Prostate gland (tissue), 2 donors: Measurements from ENCODE around the gene SFRP5. TPM values are rescaled to one million over a fixed set of nuclear protein-coding genes. Genes with fewer than 3 reads are reported as not detected.

Experiments used
- DNase-seq: peaks from one replicate; pipeline ENCODE4 v3.0.0-alpha.2; 2019; ENCODE audit warnings: low spot score
- H3K27ac ChIP-seq, 2 donors: fragments of 200-600 bp; sonication (generic); 2 replicates each; pipeline ENCODE4 v1.5.1; 2017 to 2019
- H3K27me3 ChIP-seq: fragments of 200-600 bp; sonication (generic); replicated peaks from 2 replicates; pipeline ENCODE4 v1.5.1; 2019; ENCODE audit not compliant: insufficient read depth
- H3K36me3 ChIP-seq, 2 donors: fragments of 200-600 bp; sonication (generic); 1 replicate in 1 of 2; 2 replicates in 1 of 2; pipeline versions ENCODE4 v1.5.1 to v1.8.1; 2017 to 2019
- H3K4me1 ChIP-seq: fragments of 200-600 bp; sonication (generic); replicated peaks from 2 replicates; pipeline ENCODE4 v1.5.1; 2019
- H3K4me3 ChIP-seq, 2 donors: fragments of 200-600 bp; sonication (generic); 2 replicates each; pipeline ENCODE4 v1.5.1; 2017 to 2019
- H3K9me3 ChIP-seq: fragments of 200-600 bp; sonication (generic); 2 replicates; pipeline ENCODE4 v1.5.1; 2017
- POLR2A ChIP-seq: fragments of 450-650 bp; IDR thresholded peaks from one replicate; pipeline ENCODE4 v1.6.1; 2016; ENCODE audit warnings: antibody characterized with exemption, mild to moderate bottlenecking
- POLR2AphosphoS5 ChIP-seq: sonication (generic); formaldehyde crosslinking; IDR thresholded peaks from one replicate; pipeline ENCODE4 v1.6.1; 2017; ENCODE audit warnings: antibody characterized with exemption
- WGBS: methylation state at CpG from one replicate; pipeline ENCODE4 v1.1.5; 2018; 5-methylcytosine and 5-hydroxymethylcytosine counted together
- intact Hi-C: fragments of 100-400 bp; cut with DNase I; formaldehyde crosslinking; loops from one replicate; pipeline ENCODE4 v1.14.2; 2022
- total RNA-seq, 2 donors: library from RNA; depleted of rRNA; stranded (reverse); fragments of >200 nt; gene quantifications; one replicate each; pipeline ENCODE4 v1.1.0, GENCODE V29; 2016
- TF ChIP-seq, protein P1 (sequence below), 4 experiments: fragments of 200-600 bp in 2 of 4; fragments of 450-650 bp in 2 of 4; sonication (generic) in 2 of 4; IDR thresholded peaks; 1 replicate in 3 of 4; 2 replicates in 1 of 4; pipeline ENCODE4 v1.5.1; 2016 to 2019; ENCODE audit warnings: antibody characterized with exemption in 4 of 4, mild to moderate bottlenecking in 2 of 4, moderate library complexity in 2 of 4

Gene SFRP5
- total RNA-seq, 2 donors from 2014 or later = 0.23 to 3.2 TPM

DNA sequence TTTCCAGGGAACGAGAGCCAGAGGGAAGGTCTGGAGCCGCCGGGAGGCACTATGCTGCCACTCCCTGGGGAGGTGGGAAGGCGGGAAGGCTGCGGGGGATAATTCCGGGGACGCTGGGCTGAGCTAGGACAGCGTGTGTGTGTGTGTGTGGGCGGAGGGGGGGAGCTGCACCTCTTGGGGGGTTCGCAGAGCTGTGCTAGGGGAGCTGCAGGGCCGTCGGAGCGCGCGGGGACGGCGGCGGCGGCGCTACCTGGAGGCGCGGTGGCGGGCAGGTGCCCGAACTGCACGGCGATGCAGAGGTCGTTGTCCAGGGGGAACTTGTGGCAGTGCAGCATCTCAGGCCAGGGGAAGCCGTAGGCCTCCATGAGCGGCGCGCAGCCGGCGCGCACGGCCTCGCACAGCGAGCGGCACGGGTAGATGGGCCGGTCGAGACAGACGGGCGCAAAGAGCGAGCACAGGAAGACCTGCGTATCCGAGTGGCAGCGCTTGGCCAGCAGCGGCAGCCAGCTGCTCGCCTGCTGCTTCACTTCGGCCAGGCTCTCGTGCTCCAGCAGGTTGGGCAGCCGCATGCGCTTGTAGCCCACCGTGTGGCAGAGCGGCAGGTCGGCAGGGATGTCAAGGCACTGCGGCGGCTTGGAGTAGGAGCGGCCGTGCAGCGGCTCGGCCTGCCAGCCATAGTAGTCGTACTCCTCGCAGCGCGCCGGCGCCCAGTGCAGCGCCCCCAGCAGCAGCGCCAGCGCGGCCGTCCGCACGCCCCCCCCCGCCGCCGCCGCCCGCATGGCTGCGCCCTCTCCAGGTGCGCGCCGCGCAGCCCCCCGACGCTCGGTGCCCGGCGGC is 526 bp downstream of the SFRP5 start:
- Histone ChIP-seq H3K4me3 (no peak overlapping the region), H3K27me3 (peaks cover 19% of the 10 kb centered on the region), H3K36me3 (no peaks in the 10 kb centered on the region), H3K27ac (no peak overlapping the region), H3K9me3 (no peaks in the 10 kb centered on the region), H3K4me1 (no peaks in the 10 kb centered on the region)
- no peak for TF ChIP-seq POLR2A
- no peak for TF ChIP-seq POLR2AphosphoS5
- TF ChIP-seq, protein P1, sequence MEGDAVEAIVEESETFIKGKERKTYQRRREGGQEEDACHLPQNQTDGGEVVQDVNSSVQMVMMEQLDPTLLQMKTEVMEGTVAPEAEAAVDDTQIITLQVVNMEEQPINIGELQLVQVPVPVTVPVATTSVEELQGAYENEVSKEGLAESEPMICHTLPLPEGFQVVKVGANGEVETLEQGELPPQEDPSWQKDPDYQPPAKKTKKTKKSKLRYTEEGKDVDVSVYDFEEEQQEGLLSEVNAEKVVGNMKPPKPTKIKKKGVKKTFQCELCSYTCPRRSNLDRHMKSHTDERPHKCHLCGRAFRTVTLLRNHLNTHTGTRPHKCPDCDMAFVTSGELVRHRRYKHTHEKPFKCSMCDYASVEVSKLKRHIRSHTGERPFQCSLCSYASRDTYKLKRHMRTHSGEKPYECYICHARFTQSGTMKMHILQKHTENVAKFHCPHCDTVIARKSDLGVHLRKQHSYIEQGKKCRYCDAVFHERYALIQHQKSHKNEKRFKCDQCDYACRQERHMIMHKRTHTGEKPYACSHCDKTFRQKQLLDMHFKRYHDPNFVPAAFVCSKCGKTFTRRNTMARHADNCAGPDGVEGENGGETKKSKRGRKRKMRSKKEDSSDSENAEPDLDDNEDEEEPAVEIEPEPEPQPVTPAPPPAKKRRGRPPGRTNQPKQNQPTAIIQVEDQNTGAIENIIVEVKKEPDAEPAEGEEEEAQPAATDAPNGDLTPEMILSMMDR (IDR thresholded peaks at IDR 0.05) = no peak
- under 1% methylated on average over 48 of the region's 90 CpGs for WGBS
- intact Hi-C loops = no loop called here
- no peak for DNase-seq

- DNase-seq = no peak
- intact Hi-C loops = no loop called here
- no peaks in the 10 kb centered on the region for H3K9me3 ChIP-seq
- H3K27ac ChIP-seq = no peak overlapping the region
- no peaks in the 10 kb centered on the region for H3K36me3 ChIP-seq
- WGBS = 63% methylated on average over 5 of the region's 5 CpGs
- H3K4me1 ChIP-seq = no peaks in the 10 kb centered on the region
- no peak overlapping the region for H3K4me3 ChIP-seq
- TF ChIP-seq, protein P1 (IDR thresholded peaks at IDR 0.05) = no peak
- TF ChIP-seq POLR2AphosphoS5 (no peak), POLR2A (no peak)
- H3K27me3 ChIP-seq = peaks cover 19% of the 10 kb centered on the region
Observed at GRCh38 chr10:97770255-97770654, 1.5 kb downstream of the SFRP5 start.

GRCh38 chr10:97768322-97769315 is 3.2 kb downstream of the SFRP5 start:
- TF ChIP-seq, protein P1 (IDR thresholded peaks at IDR 0.05) = no peak
- TF ChIP-seq POLR2AphosphoS5 (no peak), POLR2A (no peak)
- Histone ChIP-seq H3K4me3 (no peak overlapping the region), H3K27me3 (peaks cover 19% of the 10 kb centered on the region), H3K4me1 (no peaks in the 10 kb centered on the region), H3K27ac (no peak overlapping the region), H3K36me3 (no peaks in the 10 kb centered on the region), H3K9me3 (no peaks in the 10 kb centered on the region)
- WGBS = 76% methylated on average over 9 of the region's 9 CpGs
- DNase-seq = no peak
- intact Hi-C loops = no loop called here

DNA sequence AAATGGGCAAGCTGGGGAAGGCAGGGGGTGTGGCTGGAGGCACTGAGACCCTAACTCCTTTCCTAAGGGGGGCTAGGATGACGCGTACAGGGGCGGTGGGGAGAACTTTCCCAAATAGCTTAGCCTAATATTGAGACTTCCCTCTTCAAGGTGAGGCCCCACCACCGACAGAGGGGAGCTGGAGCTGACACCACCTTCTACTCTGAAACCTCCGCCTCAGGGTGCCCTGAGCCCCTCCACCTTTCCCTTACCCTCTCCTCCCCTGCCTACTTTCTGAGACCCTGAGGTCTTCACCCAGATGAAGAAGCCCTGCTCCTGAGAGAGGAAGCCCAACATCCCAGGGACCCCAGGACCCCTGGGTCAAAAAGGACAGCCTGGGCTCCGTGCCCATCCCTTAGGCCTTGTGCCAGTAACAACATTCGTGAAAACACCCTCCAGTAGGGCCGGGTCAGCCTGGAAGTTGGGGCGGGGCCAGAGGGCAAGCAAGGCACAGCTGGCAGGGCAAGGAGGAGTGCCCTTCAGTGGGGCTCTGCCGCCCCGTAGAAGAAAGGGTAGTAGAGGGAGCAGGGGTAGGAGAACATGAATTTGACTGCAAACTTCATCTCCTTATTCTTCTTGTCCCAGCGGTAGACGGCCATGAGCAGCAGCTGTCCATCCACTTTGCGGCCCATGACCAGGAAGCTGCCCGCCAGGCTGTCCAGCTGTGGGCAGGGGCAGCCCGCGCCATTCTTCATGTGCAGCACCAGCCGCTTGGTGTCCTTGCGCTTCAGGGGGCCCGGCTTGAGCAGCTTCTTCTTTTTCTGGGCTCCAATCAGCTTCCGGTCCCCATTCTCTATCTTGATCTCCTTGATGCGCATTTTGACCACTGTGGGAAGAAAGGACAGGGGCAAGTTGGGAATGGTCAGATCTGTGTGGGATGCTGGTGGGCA is 4.5 kb downstream of the SFRP5 start:
- Histone ChIP-seq H3K9me3 (no peaks in the 10 kb centered on the region), H3K4me1 (no peaks in the 10 kb centered on the region), H3K27me3 (peaks cover 19% of the 10 kb centered on the region), H3K27ac (no peak overlapping the region), H3K36me3 (no peaks in the 10 kb centered on the region), H3K4me3 (no peak overlapping the region)
- WGBS = 88% methylated on average over 22 of the region's 22 CpGs
- intact Hi-C loops = no loop called here
- no peak for DNase-seq
- TF ChIP-seq, protein P1 (IDR thresholded peaks at IDR 0.05) = no peak
- TF ChIP-seq POLR2A = no peak
- no peak for TF ChIP-seq POLR2AphosphoS5
